NCI-H82 treated with DMSO at 0.1 percent for 48 hours (cell line): ENCODE results near the gene APBA3.

Experiments used
- DNase-seq: peaks from one replicate; lab custom pipeline; 2025; ENCODE audit not compliant: unreplicated experiment; lab: John Stamatoyannopoulos, UW

Gene APBA3

GRCh38 chr19:3751236-3751635, 10.3 kb downstream of the APBA3 start:
- no peak for DNase-seq

- no peak for DNase-seq
Observed at GRCh38 chr19:3750211-3750610, 11.3 kb downstream of the APBA3 start.

- no peak for DNase-seq
Observed at GRCh38 chr19:3748965-3749364, 12.5 kb downstream of the APBA3 start.

- DNase-seq: no peak
Observed at GRCh38 chr19:3746371-3747056, 15.0 kb downstream of the APBA3 start.

- DNase-seq: no peak
Observed at GRCh38 chr19:3745363-3746045, 16.0 kb downstream of the APBA3 start.

- DNase-seq: no peak
Observed at GRCh38 chr19:3743486-3743885, 18.0 kb downstream of the APBA3 start.

DNA sequence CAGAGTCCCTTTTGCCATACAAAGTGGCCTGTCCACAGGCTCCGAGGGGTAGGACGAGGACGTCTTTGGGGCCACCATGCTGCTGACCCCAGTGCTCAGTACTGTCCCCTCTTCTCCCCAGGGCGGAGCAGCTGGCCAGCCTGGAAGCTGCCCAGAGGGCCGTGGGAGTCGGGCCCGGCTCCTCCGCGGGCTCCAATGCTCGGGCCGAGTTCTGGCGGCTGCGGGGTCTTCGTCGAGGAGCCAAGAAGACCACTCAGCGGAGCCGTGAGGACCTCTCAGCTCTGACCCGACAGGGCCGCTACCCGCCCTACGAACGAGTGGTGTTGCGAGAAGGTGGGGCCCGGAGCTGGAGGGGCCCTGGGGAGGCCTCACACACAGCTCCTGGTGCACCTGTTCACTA, 21.1 kb downstream of the APBA3 start:
- no peak for DNase-seq

GRCh38 chr19:3738477-3739220, 22.8 kb downstream of the APBA3 start:
- DNase-seq: no peak

DNA sequence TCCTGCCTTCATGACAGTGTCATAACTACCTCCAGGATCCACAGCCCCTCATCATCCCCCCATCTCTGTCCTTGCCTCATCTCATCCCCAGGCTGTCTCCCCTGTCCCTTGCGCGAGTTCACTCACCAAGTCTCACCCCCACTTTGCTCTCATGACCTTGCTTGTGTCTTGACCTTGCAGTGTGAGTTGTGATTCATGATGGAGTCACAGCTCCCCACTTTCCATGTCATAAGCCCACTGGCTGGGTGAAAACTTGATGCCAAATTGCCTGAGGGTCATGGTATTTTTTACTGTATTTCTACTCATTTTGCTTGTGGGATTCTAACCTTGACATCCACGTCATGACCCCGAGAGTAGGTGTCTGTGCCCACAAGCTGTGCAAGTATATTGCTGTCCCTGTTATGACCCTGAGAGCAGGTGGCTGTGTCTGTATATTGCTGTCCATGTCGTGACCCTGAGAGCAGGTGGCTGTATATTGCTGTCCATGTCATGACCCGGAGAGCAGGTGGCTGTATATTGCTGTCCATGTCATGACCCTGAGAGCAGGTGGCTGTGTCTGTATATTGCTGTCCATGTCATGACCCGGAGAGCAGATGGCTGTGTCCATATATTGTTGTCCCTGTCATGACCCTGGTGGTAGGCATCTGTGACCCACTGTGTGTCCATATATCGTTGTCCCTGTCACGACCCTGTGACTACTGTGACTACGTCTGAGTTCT, 23.8 kb downstream of the APBA3 start:
- DNase-seq: no peak

DNA sequence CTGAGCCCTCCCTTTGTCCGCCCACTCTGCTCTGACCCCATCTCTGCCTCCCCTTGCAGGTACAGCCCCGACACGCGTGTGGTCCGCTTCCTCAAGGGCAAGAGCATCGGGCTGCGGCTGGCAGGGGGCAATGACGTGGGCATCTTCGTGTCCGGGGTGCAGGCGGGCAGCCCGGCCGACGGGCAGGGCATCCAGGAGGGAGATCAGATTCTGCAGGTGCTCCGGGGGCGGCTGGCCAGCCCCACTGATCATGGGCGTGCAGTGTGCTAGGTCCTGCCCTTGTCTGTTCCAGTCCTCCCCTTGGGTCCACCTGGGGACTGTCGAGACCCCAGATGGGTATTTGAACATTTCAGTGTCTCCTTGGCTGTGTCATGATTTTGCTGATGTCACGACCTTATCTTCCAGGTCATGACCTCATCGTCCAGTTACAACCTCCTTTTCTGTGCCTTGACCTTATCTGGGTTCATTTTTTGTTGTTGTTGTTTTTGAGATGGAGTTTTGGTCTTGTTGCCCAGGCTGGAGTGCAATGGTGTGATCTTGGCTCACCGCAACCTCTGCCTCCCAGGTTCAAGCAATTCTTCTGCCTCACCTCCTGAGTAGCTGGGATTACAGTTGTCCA, 25.3 kb downstream of the APBA3 start:
- no peak for DNase-seq

GRCh38 chr19:3734310-3734600, 27.2 kb downstream of the APBA3 start:
- DNase-seq: no peak

DNA sequence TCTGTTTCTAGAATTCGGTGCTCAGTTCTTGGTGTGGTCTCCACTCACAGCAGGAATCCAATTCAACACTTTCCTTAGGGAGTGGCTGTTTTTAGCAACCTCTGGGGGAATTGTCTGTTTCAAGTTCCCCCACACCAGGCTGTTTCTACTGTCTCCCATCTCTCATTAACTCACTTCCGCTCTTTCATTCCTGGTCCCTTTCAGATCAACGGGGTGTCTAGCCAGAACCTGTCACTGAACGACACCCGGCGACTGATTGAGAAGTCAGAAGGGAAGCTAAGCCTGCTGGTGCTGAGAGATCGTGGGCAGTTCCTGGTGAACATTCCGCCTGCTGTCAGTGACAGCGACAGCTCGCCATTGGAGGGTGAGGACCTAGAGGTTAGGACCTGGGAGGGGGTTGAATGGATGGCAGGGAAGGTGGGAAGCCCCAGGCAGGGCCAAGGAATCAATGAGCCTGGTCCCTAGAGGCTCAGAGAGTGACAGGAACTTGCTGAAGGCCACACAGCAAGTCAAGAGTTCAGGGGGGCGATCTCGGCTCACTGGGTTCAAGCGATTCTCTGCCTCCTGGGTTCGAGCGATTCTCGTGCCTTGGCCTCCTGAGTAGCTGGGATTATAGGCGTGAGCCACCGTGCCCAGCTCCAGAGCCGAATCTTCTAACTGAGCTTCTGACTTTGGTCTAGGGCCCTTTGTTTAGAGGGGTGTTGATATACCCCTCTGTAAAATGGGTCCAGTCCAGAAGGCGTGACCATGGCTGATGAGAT, 27.8 kb downstream of the APBA3 start:
- no peak for DNase-seq

GRCh38 chr19:3732108-3732507, 29.4 kb downstream of the APBA3 start:
- no peak for DNase-seq

DNA sequence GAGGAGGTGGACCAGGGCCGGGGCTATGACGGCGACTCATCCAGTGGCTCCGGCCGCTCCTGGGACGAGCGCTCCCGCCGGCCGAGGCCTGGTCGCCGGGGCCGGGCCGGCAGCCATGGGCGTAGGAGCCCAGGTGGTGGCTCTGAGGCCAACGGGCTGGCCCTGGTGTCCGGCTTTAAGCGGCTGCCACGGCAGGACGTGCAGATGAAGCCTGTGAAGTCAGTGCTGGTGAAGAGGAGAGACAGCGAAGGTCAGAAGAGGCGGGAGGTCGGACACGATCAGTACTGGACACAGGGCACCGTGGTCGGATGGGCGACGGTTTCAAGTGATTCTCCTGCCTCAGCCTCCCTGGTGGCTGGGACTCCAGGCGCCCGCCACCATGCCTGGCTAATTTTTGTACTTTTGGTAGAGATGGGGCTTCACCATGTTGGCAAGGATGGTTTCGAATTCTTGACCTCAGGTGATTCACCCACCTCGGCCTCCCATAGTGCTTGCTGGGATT, 31.0 kb downstream of the APBA3 start:
- DNase-seq: no peak

GRCh38 chr19:3725640-3726310, 35.7 kb downstream of the APBA3 start:
- no peak for DNase-seq

- DNase-seq: no peak
Observed at GRCh38 chr19:3725121-3725520, 36.4 kb downstream of the APBA3 start.

DNA sequence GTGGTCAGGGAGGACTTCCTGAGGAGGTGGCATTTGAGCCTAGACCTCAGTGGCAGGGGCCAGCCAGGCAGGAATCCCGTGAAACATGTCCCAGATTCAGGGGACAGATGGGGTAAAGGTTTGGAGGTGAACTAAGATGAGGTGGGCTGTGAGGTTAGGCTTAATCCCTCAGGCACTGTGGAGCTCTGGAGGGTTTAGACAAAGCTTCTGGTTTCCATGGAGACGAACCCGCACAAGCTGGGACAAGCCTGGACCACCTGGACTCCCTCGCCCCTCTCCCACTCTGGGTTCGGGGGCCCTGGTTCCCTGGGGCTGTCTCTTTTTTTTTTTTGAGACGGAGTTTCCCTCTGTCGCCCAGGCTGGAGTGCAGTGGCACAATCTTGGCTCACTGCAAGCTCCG, 37.6 kb downstream of the APBA3 start:
- no peak for DNase-seq

DNA sequence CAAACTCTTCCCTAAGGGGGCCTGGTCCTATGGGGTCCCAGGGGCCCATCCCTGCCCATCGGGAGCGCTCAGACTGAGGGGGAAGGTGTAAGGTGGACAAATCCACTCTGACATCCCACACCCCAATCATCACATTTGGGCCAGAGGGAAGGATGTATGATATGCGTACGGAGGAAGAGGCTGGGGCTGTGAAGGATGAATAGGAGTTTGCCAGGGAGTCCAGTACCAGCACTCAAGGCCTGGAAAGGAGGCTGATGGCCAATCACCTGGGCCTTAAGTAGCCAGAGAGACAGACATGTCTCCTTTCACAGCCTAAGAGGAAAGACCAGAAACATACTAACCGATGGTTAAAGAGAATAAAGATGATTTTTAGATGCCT, 38.4 kb downstream of the APBA3 start:
- DNase-seq: no peak

- no peak for DNase-seq
Observed at GRCh38 chr19:3722443-3723109, 38.9 kb downstream of the APBA3 start.
